Fibroblast of pulmonary artery (primary cell): Measurements from ENCODE around the gene TMEM143.

Source experiments
- DNase-seq: peaks from one replicate; pipeline ENCODE4 v3.0.0-alpha.2; 2010; ENCODE audit warnings: low read depth
- H3K4me3 ChIP-seq: replicated peaks from 2 replicates; pipeline ENCODE4 v1.5.1; 2011; ENCODE audit warnings: low read depth, mild to moderate bottlenecking, control low read depth, low read length, moderate library complexity
- CTCF ChIP-seq: IDR thresholded peaks from 2 replicates; pipeline ENCODE4 v1.5.1; 2011; ENCODE audit warnings: mild to moderate bottlenecking, control low read depth, low read length, inconsistent platforms; ENCODE audit errors: missing control alignments

TMEM143 gene

GRCh38 chr19:48365602-48366001 is 1.9 kb upstream of the TMEM143 start:
- TF ChIP-seq CTCF: no peak
- H3K4me3 ChIP-seq: no peak overlapping the region
- no peak for DNase-seq

GRCh38 chr19:48364598-48365348 is 1.0 kb upstream of the TMEM143 start:
- no peak for DNase-seq
- no peak for TF ChIP-seq CTCF
- H3K4me3 ChIP-seq: peak overlapping the region; percentile 63

GRCh38 chr19:48363500-48363809 is 285 bp downstream of the TMEM143 start:
- peak overlapping the region; percentile 63 for H3K4me3 ChIP-seq
- DNase-seq: no peak
- TF ChIP-seq CTCF: no peak

DNA sequence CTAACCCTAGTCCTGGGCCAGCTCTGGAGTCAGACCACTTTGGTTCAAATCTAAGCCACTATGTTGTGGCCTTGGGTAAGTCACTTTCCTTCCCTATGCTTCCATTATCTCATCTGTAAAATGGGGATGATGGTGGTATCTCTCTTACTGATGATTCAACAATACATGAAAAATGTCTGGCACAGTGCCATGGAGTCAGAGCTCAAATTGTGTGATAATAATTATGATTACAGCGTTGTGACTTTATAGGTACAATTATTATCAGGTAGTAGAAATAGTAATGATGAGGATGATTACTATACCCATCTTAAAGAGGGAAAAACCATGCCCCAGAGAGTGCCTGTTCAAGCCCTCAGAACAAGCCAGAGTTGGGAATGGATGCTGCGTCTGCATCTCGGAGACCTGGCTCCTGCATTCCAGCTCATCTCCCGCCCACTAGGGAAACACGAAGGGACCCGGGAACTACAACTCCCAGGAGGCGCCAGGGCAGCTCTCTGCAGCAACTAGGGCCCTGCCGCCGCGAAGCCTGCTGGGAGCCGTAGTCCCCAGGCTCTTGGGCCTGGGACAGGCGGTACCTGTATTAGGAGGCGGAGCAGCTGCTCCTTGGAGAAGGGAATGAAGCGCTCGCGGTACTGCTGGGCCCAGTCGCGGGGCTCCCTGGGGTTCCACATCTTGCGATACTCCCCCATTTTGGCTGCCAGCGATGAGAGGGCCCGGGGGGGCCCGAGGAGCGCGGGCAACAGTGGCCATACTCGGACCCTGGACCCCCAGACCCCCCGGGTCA is 832 bp downstream of the TMEM143 start:
- peak; percentile 94 for DNase-seq
- H3K4me3 ChIP-seq: peak overlapping the region; percentile 63
- TF ChIP-seq CTCF: no peak

GRCh38 chr19:48361912-48362311 is 1.8 kb downstream of the TMEM143 start:
- TF ChIP-seq CTCF: no peak
- H3K4me3 ChIP-seq: no peak overlapping the region
- no peak for DNase-seq

DNA sequence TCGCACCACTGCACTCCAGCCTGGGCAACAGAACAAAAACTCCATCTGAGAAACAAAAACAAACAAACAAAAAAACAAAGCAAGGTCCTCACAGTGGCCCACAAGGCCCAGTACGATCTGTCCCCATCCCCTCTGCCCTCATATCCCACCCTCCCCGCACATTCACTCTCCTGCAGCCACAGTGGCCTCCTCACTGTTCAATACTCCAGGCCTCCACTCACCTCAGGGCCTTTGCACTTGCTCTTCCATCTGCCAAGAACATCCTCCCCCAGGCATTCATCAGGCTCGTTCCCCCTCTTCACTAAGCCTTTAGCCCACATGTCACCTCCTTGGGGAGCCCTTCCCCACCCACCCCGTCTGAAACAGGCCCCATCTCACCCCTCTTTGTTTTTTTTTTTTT is 4.6 kb downstream of the TMEM143 start:
- no peak for TF ChIP-seq CTCF

More for the DNA sequence above, 4.6 kb downstream of the TMEM143 start:
- DNase-seq: no peak
- no peak overlapping the region for H3K4me3 ChIP-seq
